Measurements from ENCODE around the gene ATG16L1. TPM values are rescaled to one million over a fixed set of nuclear protein-coding genes. Genes with fewer than 3 reads are reported as not detected.

ATG16L1 gene
- total and polyA plus RNA-seq, 9 of the 15 experiments (the other 6 are each of a cell fraction or from before 2014, with no cell fraction given) = 6.4 to 21.3 (median 17.2) TPM

DNA sequence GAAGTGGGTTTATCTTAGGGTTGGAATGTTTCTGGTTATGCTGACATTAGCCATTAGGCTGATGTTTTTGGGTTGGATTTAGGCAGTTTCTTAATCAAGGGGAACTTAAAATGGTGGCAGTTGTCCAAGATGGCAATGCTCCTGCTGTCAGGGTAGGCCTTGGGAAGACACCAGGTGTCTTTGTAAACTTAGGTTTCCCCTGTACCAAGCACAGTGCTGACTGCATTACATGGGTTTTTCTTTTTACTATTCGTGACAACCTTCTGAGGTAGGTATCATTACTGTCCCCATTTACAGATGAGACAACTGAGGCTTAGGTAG, 528 bp upstream of the ATG16L1 start:
- 11% methylated on average over 1 of the region's 1 CpG for WGBS (ENCODE audit: insufficient coverage, low coverage, missing lambda C conversion rate)
- H3K27me3 ChIP-seq (ENCODE audit: control insufficient read depth in 2 of 2, insufficient read depth in 2 of 2, low read length in 2 of 2) = no peaks in the 10 kb centered on the region
- no peak for DNase-seq (ENCODE audit: extremely low read depth in 1 of 4, low spot score in 3 of 4)
- no peak overlapping the region for H3K4me3 ChIP-seq
- peaks cover 43% of the 10 kb centered on the region for H3K79me2 ChIP-seq (ENCODE audit: control insufficient read depth, insufficient read depth, low read length)
- no peaks in the 10 kb centered on the region for H4K20me1 ChIP-seq (replicated peaks; ENCODE audit: control insufficient read depth, insufficient read depth, low read length)
- BruUV-seq (replicated peaks) = no TSS peak
- intact Hi-C loops (cut with micrococcal nuclease) (loop anchor here (1.0 to 10.0 kb wide), 3 partner anchors 122 to 399 kb away; no protein-coding TSS in a partner anchor), in situ Hi-C loops (cut with MboI) (loop anchor here (25.0 kb wide), 1 partner anchor 639 kb away; no protein-coding TSS in a partner anchor)
- peaks cover 12% of the 10 kb centered on the region for H3K9me3 ChIP-seq (replicated peaks; ENCODE audit: control insufficient read depth, insufficient read depth, low read depth, low read length)
- H3K9ac ChIP-seq (ENCODE audit: insufficient read depth in 1 of 2, low read depth in 2 of 2, low read length in 2 of 2) = peak overlapping the region; percentile 41 to 56; a peak in 3 of 4 replicates
- H2AFZ ChIP-seq (ENCODE audit: low read depth, low read length) = peak overlapping the region; percentile 100
- peak overlapping the region; percentile 65 for H3K4me2 ChIP-seq (ENCODE audit: insufficient read depth, low read length)
- peaks cover 0 to 7% of the 10 kb centered on the region in 2 experiments; a peak in 2 of 5 replicates for H3K4me1 ChIP-seq (replicated peaks in 1 of 2; ENCODE audit: control insufficient read depth in 2 of 2, insufficient read depth in 2 of 2, low read length in 2 of 2)
- no peak for FAIRE-seq
- no peaks in the 10 kb centered on the region for H3K9me1 ChIP-seq (ENCODE audit: control insufficient read depth, insufficient read depth, low read length)
- ChIA-PET CTCF (ENCODE audit: low intra/inter-chr PET ratio) (interaction anchor here (1.1 to 1.2 kb wide), 2 partner anchors 396 to 398 kb away, joined by 3 read pairs; no protein-coding TSS in a partner anchor), POLR2A (no interaction called here)
- H3K36me3 ChIP-seq (ENCODE audit: control insufficient read depth, insufficient read depth, low read length) = peaks cover 26% of the 10 kb centered on the region; the same call in 2 of the 3 replicates
- H3K27ac ChIP-seq (ENCODE audit: extremely low read depth, low read depth, low read length) = peak overlapping the region; percentile 75
- ATAC-seq = no peak
- peak; percentile 89 to 93; a peak in 3 of 4 replicates for TF ChIP-seq KDM1A (IDR thresholded peaks at IDR 0.05)
- TF ChIP-seq, protein P1, sequence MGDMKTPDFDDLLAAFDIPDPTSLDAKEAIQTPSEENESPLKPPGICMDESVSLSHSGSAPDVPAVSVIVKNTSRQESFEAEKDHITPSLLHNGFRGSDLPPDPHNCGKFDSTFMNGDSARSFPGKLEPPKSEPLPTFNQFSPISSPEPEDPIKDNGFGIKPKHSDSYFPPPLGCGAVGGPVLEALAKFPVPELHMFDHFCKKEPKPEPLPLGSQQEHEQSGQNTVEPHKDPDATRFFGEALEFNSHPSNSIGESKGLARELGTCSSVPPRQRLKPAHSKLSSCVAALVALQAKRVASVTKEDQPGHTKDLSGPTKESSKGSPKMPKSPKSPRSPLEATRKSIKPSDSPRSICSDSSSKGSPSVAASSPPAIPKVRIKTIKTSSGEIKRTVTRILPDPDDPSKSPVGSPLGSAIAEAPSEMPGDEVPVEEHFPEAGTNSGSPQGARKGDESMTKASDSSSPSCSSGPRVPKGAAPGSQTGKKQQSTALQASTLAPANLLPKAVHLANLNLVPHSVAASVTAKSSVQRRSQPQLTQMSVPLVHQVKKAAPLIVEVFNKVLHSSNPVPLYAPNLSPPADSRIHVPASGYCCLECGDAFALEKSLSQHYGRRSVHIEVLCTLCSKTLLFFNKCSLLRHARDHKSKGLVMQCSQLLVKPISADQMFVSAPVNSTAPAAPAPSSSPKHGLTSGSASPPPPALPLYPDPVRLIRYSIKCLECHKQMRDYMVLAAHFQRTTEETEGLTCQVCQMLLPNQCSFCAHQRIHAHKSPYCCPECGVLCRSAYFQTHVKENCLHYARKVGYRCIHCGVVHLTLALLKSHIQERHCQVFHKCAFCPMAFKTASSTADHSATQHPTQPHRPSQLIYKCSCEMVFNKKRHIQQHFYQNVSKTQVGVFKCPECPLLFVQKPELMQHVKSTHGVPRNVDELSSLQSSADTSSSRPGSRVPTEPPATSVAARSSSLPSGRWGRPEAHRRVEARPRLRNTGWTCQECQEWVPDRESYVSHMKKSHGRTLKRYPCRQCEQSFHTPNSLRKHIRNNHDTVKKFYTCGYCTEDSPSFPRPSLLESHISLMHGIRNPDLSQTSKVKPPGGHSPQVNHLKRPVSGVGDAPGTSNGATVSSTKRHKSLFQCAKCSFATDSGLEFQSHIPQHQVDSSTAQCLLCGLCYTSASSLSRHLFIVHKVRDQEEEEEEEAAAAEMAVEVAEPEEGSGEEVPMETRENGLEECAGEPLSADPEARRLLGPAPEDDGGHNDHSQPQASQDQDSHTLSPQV (IDR thresholded peaks at IDR 0.05) = 0 out of 2 replicates have a peak, but pooled peaks have one; percentile 13
- TF ChIP-seq CHD4 (IDR thresholded peaks at IDR 0.05; ENCODE audit: insufficient read depth, insufficient replicate concordance, low read depth, low read length, poor library complexity, severe bottlenecking) = peak; percentile 94
- no peak for TF ChIP-seq POLR3A (IDR thresholded peaks at IDR 0.05; ENCODE audit: borderline replicate concordance, extremely low read depth, insufficient read depth, insufficient read length)
- TF ChIP-seq, protein P2, sequence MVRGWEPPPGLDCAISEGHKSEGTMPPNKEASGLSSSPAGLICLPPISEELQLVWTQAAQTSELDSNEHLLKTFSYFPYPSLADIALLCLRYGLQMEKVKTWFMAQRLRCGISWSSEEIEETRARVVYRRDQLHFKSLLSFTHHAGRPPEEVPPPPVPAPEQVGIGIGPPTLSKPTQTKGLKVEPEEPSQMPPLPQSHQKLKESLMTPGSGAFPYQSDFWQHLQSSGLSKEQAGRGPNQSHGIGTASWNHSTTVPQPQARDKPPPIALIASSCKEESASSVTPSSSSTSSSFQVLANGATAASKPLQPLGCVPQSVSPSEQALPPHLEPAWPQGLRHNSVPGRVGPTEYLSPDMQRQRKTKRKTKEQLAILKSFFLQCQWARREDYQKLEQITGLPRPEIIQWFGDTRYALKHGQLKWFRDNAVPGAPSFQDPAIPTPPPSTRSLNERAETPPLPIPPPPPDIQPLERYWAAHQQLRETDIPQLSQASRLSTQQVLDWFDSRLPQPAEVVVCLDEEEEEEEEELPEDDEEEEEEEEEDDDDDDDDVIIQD (CRISPR knock-in tag; IDR thresholded peaks at IDR 0.05) = no peak
- TF ChIP-seq NFATC3 (IDR thresholded peaks at IDR 0.05) = no peak
- TF ChIP-seq, protein P3, sequence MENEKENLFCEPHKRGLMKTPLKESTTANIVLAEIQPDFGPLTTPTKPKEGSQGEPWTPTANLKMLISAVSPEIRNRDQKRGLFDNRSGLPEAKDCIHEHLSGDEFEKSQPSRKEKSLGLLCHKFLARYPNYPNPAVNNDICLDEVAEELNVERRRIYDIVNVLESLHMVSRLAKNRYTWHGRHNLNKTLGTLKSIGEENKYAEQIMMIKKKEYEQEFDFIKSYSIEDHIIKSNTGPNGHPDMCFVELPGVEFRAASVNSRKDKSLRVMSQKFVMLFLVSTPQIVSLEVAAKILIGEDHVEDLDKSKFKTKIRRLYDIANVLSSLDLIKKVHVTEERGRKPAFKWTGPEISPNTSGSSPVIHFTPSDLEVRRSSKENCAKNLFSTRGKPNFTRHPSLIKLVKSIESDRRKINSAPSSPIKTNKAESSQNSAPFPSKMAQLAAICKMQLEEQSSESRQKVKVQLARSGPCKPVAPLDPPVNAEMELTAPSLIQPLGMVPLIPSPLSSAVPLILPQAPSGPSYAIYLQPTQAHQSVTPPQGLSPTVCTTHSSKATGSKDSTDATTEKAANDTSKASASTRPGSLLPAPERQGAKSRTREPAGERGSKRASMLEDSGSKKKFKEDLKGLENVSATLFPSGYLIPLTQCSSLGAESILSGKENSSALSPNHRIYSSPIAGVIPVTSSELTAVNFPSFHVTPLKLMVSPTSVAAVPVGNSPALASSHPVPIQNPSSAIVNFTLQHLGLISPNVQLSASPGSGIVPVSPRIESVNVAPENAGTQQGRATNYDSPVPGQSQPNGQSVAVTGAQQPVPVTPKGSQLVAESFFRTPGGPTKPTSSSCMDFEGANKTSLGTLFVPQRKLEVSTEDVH (IDR thresholded peaks at IDR 0.05; ENCODE audit: low read depth, partially characterized antibody) = no peak
- no peak for TF ChIP-seq SLC30A9 (CRISPR knock-in tag; IDR thresholded peaks at IDR 0.05)
- TF ChIP-seq RHOXF2B (CRISPR knock-in tag; conservative IDR thresholded peaks at IDR 0.05) = no peak
- no peak for TF ChIP-seq ZC3H11A (IDR thresholded peaks at IDR 0.05; ENCODE audit: low read depth, low read length)
- TF ChIP-seq MTA2 (IDR thresholded peaks at IDR 0.05; ENCODE audit: low read depth) = no peak
- peak; percentile 66; the same call in 1 of the 2 replicates for TF ChIP-seq SMARCA5 (IDR thresholded peaks at IDR 0.05)
- TF ChIP-seq, protein P4, sequence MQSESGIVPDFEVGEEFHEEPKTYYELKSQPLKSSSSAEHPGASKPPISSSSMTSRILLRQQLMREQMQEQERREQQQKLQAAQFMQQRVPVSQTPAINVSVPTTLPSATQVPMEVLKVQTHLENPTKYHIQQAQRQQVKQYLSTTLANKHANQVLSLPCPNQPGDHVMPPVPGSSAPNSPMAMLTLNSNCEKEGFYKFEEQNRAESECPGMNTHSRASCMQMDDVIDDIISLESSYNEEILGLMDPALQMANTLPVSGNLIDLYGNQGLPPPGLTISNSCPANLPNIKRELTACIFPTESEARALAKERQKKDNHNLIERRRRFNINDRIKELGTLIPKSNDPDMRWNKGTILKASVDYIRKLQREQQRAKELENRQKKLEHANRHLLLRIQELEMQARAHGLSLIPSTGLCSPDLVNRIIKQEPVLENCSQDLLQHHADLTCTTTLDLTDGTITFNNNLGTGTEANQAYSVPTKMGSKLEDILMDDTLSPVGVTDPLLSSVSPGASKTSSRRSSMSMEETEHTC (IDR thresholded peaks at IDR 0.05) = no peak

Data from K562 (cell line).